Measurements from ENCODE around the gene BRME1.

Gene BRME1

GRCh38 chr19:13843104-13843921 is 62.6 kb downstream of the BRME1 start:
- DNase-seq: no peak

- DNase-seq: peak; percentile 43
Observed at GRCh38 chr19:13842291-13843103, 63.4 kb downstream of the BRME1 start.

GRCh38 chr19:13841962-13842290 is 64.0 kb downstream of the BRME1 start:
- DNase-seq: no peak

- peak; percentile 37 for DNase-seq
Observed at GRCh38 chr19:13841086-13841961, 64.6 kb downstream of the BRME1 start.

- peak; percentile 61 for DNase-seq
Observed at GRCh38 chr19:13840305-13841085, 65.4 kb downstream of the BRME1 start.

GRCh38 chr19:13839938-13840304 is 66.0 kb downstream of the BRME1 start:
- DNase-seq: peak; percentile 84

DNA sequence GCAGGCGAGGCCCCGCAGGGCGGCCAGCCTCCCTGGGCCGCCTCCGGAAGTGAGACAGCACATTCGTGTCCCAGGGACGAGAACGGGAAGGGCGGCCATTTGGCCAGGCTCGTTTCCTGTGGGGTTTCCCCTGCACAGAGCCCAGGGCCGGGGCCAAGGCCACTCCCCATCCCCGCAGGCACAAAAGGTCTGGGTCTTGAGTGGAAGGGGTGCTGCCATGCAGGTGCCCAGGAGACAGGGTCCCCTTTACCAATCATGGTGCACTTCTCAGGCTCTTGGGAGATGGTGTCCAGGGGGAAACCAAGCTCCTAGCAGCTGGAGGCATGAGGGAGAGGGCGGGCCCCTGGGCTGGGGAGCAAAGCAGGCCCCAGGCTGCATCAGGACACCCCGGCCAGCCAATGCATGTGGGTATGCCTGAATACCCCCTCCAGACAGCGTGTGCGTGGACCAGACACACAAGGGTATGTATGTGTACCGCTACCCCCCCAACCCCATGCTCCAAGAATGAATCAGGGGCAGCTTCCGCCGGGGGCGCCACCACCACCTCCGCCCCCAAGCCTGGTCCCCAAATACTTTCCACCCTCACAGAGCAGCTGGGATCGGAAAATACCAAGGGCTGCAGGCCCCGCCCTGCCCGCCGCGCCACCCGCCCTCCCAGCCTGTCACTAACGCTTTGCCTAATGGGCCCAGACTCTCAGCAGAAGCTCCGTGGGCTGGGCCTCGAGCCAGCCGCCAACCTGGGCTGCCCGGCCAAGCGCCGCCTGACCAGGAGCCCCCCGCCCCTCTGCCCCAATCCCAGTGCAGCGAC is 66.6 kb downstream of the BRME1 start:
- DNase-seq: peak; percentile 85

DNA sequence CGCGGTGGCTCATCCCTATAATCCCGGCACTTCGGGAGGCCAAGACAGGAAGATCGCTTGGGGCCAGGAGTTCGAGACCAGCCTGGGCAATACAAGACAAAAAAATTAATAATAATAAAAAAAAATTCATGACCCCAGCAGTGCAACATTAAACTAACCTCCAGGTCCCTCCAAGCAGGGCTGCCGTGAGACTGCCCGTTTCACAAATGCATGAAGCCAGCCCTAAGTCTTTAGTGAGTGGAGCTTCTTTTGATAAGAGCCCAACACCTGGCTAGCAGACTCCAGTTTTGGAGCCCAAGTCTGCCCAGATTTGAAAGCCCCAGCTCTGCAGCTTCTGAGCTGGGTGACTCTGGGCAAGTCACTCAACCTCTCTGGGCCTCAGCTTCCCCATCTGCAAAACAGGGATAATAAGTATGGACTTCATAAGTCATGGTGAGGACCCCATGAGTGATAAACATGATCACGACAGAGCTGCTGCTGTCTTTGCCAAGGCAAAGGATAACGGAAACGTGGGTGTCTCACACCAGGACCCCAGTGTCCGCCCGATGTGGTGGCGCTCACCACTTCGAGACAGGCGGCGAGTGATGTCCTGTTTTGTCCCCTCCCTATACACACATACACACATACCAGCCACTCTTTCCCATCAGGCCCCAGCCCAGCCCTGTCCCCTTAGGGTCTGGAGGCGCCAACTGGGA is 67.3 kb downstream of the BRME1 start:
- no peak for DNase-seq

DNA sequence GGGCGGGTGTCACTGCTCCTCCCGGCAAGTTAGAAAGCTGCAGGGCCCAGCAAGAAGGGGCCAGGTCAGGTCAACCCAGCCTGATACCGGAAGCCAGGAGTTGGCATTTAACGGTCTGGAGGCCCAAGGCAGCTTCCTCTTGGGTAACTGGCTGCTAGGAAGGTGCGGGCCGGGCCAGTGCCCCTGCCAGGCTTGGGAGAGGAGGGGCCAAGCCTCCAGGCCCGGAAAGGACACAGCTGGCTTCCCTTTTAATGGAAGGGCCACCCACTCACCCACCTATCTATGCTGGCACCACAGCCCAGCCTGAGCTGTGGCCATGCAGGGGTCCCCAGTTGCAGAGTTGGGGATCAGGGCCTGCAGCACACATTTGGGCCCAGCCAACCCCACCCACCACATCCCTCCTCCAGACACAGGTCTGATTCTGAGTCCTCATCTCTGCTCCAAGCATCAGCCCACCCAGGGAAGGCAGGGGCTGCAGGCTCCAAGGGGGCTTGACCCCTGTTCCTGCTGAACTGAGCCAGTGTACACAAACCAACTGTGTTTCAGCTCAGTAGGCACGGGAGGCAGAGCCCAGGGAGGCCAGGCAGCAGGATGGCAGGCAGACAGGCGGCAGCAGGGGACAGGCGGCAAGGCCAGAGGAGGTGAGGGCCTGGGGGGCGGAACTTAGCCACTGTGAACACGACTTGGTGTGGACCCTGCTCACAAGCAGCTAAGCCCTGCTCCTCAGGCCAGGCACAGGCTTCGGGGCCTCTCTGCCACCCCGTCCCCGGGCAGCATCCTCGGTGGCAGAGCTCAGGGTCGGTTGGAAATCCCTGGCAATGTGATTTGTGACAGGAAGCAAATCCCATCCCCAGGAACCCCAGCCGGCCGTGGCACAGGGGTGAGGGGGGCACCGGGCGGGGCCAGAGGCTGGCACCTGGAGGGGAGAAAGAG is 69.9 kb downstream of the BRME1 start:
- DNase-seq: peak; percentile 99

DNA sequence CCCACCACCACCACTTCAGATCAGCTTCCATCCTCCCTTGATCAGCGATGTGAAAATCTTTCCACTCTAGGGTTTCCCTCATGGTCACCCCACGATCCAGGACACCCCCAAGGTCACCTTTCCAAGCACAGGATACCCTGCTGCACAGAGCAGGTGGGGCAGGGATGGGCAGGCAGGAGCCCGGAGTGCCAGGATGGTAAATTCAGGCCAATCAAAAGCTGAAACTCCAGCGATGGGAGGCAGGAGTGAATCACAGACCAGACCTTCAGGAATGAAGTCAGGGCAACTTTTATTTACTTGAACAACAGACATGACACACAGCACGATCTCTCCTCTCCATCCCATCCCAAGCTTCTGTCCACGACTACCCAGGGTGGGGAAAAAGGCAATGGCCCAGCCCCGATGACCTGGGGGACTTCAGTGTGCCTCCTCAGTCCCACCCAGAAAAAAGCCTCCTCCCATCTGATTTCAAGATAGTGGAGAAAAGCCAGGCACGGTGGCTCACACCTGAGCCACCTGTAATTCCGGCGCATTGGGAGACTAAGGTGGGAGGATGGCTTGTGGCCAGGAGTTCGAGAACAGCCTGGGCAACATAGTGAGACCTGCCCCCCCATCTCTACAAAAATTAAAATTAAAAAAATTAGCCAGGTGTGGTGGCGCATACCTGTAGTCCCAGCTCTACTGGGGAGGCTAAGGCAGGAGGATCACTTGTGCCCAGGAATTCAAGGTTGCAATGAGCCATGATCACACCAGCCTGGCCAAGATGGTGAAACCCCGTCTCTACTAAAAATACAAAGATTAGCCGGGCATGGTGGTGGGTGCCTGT is 71.5 kb downstream of the BRME1 start:
- DNase-seq: no peak

DNA sequence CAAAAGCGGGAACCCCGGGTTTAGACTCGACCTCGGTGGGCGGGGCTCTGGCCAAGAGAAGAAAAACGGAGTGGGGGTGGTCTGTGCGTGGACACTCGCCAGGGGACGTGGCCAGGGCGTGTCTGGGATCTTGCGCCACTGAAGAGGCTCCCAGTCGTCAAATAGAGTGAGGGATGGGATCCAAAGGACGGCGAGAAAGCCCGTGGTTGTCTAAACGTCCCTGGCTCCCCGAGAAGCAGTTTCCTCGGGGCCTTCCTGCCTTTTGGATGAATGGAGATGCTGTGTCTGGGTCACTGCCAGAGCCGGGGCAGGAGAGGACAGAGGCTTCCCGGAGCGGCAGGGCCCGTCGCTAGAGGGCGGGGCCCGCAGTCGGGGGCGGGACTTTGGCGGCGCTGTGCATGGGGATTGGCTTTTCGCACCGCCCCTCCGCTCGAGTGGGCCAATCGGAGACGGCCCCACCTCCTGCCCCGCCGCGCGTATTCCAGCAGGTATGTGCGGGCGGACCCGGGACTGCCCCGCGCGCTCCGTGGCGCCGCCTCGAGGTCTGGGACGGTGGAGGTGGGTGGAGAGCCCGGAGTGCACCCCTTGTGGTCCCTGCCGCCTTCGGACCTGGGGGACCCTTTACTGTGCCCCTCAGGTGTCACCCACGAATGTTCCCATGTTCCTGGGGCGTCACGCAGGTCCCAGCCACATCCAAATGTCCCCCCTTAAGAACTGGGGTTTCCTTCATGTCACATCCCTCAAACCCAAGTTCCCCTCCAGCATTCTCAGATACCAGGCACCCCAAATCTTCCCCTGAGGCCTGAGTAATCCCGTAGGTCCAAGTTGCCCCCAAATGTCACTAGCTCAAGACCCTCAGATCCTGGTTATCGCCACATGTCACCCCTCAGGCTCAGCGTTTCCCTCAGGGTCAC is 72.3 kb downstream of the BRME1 start:
- peak; percentile 82 for DNase-seq

All from MV-4-11 (cell line).